HG02763 (cell line): ENCODE results near the gene MOB3B.

Source experiments
- ATAC-seq: cut with Tn5 transposase; IDR thresholded peaks from one replicate; pipeline ENCODE4 v1.9.1; 2021; ENCODE audit warnings: mild to moderate bottlenecking, moderate library complexity; ENCODE audit not compliant: unreplicated experiment

MOB3B gene

DNA sequence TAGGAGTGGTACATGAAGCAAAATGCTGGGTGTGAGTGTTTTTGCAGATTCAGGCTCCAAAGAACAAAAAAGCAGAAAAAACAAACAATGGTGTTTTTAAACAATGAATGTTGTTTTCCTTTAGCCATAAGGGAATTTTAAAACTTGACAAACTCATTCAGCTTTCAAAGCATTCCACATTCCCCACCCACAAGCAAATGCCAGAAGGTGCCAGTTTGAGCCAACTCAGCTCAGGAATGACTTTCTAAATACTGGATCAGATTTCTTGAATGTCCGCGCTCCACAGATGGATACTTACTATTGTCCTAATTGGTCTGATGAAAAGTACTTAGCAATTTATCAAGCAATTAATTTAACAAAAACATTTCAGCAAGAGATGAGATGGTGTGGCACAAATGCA, 12.9 kb upstream of the MOB3B start:
- no peak for ATAC-seq

DNA sequence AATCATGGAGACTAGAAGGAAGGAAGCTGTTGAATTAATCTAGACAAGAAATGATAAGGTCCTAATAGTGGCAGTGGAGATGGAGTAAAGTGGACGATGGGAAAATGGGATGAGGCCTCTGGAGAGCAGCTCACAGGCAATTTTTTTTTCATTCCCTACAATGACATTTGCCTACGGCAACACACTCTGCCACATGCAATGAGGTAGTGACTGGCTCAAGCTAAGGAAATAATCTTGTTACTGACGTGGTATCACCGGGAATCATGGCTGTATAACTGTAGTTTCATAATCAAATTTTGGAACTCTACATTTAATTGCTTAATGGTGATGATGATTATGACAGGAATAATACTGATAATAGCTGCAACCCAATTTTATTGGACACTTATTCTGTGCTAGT, 12.1 kb upstream of the MOB3B start:
- ATAC-seq: no peak

DNA sequence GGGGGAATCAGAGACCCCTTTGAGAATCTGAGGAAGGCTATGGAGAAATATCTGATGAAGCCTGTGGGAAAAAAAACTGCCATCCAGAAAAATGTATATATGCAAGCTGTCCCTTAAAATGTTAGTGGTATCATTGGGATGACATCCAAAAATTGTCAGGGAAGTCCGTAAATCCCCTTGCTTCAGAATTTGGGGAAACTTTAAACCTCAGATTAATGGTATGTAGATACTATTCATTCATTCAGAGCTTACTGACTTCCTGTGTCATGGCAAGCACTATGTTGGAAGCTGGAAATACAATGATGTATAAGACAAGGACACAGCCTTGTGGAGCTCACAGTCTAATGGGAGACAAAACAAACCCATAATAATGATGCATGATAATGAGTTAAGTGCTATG, 10.9 kb upstream of the MOB3B start:
- ATAC-seq: no peak

DNA sequence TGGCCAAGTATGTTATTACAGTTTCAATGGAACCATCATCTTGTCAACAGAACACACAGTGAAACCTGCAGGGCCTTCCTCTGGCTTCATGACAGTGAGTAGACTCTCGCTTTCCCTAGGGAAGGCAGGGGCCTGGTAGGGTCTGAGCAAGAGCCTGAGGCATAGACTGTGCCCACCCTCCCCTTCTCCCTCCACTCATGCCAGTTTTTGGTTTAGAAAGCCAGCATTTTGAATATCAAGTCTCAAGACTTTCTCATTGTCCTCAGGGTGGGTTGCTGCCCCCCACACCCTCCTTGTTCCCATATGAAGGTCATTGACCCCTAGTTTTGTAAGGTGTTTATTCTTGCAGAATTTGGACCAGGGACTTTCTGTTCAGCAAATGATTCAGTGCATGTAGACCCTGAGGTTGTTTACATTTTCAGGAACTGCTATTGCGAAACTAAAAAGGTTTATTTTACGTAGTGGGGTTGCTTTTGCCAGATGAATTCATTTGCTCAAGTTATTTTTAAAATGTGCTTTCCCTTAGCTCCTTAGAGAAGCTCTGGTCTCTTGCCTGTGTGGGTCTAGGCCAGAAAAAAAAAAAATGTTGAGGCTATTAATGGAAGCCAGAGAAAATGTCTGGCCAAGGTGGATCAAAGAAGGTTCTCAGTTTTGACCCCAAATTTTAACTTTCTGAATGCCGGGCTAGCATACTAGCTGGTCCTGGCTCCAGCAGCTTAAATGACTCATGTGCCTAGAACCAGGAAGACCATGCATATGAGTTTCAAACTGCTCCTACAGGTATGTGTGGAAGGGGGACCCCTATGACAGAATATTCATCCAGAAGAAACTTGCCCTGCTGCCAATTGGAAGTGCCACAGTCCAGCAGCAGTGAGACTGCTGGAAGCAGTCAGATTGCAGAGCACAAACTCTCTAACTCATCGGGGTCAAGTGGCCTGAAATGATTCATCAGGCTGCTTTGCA, 10.1 kb upstream of the MOB3B start:
- ATAC-seq: peak; percentile 38

DNA sequence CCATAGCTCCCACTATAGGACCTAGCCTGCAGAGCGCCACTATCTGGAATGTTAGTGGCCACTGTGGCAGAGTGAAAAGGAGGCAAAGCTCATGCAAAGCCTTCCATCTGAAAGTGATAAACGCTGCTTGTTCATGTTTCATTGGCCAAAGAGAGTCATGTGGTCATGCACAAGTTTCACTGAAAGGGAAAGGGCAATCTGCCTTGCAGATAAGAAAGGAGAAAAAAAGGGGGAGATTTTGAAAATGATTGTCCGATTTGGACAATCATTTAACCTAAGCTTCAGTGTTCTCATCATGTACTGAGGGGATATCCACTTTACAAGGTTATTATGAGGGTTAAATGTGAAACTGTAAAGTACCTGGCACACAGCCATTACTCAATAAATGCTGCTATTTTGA, 9.0 kb upstream of the MOB3B start:
- peak; percentile 34 for ATAC-seq

DNA sequence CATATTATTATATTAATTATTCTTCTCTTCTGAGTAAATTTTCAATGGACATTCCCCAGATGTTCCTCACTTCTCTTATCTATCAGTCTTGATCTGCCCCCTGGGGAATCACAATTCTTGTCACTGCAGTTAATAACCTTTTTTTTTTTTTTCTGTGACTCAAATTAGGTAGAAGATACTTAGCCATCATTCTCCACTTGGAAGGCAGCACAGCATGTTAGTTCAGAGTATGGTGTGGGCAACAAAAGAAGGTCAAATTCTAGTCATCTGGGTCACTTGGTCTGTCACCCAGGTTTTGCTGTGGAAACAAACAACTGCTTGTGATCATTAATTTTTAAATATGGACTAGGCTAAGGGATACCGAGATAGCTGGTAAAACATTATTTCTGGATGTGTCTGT, 8.1 kb upstream of the MOB3B start:
- no peak for ATAC-seq

DNA sequence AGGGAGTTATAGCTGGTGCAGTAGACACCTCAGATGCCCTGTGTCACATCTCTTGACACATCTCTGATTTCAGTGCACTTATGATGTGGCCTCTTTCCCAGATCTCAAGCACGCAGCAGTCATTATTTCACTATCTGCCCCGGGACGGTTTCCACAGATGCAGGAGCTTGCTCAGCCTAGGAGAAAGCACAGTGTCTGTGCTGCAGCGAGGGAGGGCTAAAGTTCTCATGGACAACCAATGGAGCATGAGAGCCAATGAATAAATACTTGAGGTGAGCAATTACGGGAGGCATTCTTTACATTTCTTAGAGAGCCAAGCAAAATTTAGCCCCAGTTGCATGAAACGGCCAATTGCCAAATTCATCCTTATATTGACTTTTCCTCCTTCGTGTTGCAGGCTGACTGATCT, 7.4 kb upstream of the MOB3B start:
- no peak for ATAC-seq

DNA sequence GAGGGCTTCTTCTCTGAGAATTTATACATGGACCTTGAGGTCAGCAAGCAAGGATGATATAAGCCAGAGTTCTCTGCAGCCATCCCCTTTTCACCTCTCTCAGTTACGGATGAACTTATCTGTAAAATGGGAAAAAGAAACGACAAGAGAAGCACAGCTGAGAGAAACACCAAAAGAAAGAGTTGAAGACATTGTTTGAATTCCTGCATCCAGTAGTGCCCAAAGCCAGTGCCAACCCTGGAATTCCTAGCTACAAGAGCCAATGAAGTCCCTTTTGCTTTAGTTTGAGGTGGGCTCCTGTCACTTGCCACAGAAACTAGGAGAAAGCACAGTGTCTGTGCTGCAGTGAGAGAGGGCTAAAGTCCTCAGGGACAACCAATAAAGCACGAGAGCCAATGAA, 6.6 kb upstream of the MOB3B start:
- no peak for ATAC-seq

DNA sequence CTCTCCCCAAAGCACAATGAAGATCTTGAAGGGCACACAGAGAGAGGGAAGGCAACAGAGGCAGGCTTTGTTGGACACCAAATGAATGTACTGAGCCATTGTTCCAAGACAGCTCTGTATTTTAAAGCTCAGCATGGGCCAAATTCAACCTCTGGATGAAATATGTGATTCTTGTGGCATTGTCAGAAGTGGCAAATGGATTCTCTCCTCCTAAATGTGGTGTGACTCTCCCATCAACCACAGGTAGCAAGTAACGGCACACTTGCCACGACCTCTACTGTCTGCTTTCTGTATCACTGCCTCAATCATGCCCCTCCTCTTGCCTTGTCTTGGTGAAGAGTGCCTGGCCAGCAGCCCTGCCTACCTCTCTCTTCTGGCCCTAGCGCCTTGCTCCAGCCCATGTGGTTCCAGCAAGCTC, 6.1 kb upstream of the MOB3B start:
- ATAC-seq: no peak

DNA sequence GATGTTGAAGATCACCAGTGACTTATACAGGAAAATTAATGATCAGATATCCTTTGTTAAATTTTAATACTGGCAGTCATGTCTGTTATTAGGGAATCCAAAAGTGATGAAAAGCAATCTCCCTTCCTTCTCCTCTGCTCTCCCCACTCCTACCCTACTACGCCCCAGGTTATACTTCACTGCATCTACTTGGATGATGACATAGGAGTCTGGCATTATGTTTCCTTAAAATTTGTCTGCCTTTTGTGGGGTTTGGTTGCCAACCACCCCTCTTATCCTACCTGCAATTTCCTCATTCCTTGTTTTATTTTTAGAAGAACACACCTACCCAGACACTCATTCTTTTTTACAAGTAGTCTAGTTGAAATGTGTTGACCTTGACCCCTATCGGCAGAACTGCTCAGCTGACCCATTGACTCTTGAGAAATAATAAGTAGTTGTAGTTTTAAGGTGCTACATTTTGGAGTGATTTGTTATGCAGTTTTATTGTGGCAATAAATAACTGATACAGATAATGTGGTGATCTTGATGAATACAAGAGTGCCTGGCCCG, 5.1 kb upstream of the MOB3B start:
- no peak for ATAC-seq

DNA sequence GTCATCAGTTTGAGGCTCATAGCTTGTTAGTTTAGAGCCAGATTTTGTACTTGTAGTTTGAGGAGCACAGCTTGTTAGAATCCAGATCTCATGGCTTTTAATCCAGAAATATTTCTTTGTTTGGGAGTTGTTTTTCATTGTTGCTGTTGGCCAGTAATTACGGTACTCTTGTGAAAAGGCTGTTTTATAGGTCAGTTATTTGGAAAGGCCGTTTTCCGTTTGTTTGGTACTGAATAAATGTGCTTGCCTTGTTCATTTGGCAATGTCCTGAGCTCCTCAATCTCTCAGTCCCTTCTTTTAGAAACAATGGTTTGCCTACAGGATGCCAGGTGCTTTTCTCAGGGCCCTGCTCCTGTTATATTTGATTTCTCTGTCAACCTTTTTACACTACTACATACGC, 4.5 kb upstream of the MOB3B start:
- no peak for ATAC-seq

DNA sequence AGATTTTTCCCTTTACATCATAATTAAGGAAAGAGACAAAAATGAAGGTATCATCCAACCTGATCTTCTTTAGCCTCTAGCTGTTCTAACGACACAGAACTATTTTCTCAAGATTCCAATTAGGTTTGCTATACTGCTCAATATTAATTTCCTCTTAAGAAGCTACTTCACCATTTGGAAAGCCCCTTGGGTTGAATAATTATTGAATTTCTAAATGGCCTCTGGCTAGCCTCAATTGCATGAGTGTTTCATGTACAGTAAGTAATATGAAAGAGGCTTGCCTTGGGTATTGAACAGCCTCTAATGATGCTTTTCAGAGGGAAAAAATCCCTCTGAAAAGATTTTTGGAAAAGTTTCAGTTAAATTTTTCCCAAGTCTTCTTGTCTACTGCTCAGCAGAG, 3.7 kb upstream of the MOB3B start:
- no peak for ATAC-seq

DNA sequence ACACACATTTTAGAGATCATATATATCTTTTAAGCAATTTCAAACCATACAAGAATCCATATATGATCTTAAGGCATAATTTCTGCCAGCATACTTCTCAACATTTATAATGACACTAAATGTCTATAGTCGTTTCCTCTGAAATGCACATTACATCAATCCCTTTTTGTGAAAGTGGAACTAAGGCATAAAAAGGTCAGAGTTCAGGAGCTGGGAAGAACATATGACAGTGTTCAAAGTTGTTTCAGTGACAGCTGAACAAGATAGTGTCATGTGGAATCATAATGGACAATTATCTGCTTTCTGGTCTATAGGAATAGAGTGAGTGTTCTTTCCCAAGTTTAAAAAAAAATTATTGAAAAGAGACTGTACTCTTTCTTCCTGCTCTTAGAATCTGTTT, 2.4 kb upstream of the MOB3B start:
- no peak for ATAC-seq

DNA sequence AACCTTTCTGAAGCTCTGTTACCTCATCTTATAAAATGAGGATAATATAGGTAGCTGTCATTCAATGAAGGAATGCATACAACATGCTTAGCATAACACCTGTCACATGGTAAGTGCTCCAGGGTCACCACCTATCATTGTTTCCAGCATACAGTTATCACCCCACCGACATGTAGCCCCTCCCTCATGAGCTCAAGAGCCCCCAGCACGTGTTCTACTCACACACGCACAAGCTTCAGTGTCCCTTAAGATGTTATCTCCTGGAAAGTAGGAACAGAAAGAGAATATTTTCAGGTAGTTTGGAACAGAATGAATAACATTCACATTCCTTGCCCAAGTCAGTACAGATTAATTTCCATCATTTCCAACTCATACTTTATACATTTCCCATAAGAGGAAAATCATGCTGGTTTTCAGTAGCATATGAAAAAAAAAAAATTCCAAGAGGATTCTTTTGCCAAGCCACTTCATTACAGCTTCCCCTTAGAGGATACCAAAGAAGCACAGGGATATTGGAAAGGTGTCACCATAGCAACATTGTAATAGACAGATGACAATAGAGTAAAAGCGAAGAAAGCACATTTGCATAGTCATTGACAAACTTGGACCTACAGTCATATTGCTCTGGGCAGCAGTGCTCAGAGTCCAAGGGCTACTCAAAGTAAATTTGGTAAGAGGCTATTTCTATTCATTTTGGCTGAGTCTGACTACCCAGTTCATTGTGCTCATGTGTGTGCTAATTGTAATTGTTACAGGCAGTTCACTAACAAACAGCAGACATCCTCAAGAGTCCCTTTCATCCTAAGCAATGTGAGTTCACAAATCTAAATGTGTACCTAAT, 1.5 kb upstream of the MOB3B start:
- no peak for ATAC-seq

DNA sequence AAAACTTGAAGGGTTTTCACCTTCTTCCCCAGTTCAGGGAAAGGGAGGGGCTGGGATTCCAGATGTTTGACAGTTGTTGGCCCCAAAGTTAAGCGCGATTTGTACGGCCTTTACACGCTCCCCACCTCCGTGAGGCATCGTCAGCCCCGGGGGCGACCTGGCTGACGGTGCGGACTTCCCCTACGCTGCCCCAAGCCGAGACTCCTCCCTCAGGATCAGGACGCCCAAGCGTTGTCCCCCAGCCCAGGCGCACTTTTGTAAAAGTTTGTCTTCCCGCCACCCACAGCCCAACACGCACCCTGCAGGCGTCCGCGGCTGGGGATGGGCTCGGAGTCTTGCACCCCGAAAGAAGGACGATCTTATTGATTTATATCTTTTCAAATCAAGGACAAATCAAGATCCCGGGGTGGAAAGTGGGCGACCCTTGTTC, 713 bp downstream of the MOB3B start:
- ATAC-seq: peak; percentile 40

DNA sequence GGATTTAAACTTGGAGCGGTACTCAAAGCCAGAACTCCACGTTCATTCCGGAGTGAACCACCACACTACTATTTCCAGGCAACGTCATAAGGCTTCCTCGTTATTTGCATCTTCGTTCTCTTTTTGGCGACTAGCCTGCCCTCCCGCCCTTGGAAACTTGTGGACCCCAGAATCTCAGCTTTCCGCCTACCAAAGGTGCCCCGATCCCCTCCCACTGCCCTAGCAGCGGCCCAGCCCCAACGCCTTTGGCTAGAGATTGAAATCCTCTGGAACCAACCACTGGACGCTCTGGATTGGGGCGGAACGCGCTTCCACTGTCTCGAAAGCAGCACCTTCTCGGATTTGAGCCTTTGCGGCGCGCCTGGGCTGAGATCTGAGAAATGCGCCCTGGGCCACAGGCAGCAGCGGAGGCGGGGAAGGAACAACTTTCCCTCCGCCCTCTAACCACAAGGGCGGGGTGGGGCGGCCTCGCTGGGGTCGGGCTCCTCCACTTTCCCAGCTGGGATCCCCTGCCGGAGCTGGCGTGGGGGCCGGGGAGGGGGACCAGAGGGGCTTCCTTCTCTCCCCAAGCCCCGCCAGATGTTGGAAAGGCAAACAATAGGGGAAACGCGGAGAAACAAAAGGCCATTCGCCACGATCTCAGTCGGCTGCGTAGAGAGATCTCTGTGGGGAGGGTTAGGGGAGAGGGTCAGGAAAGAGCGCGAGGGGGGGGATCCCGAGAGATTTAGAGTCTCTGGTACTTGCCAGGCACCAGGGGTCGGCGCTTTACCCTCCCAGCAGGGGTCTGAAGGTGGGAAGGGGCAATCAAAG, 1.3 kb downstream of the MOB3B start:
- ATAC-seq: peak; percentile 61

DNA sequence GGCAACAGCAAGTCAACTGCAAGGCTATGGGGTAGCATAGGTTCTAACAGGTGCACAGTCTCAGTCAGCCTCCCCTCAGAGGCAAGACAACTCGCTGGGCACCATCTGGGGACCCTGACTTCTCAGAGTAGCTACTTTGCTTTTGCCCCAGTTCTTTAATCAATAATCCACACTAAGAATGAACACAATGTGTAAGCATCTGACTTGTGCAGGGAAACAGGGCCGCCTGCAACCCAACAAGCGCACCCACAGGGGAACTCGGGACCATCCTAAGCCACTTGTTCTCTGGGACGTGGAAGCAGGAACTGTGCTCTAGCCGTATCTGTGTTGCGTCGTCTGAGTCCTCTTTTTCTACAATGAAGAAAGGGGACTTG, 1.9 kb downstream of the MOB3B start:
- no peak for ATAC-seq

DNA sequence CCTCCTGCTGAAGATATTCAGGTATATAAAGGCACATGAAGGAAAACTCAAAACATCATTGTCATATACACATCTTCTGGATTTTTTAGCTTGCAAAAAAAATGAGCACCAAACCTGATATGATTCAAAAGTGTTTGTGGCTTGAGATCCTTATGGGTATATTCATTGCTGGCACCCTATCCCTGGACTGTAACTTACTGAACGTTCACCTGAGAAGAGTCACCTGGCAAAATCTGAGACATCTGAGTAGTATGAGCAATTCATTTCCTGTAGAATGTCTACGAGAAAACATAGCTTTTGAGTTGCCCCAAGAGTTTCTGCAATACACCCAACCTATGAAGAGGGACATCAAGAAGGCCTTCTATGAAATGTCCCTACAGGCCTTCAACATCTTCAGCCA, 5.4 kb downstream of the MOB3B start, which contains the start of gene IFNK:
Gene IFNK, plus strand, starts transcription at position 55 of the 400 bp plus-strand sequence. Its CDS starts 47 bp downstream, at position 102.
- no peak for ATAC-seq

DNA sequence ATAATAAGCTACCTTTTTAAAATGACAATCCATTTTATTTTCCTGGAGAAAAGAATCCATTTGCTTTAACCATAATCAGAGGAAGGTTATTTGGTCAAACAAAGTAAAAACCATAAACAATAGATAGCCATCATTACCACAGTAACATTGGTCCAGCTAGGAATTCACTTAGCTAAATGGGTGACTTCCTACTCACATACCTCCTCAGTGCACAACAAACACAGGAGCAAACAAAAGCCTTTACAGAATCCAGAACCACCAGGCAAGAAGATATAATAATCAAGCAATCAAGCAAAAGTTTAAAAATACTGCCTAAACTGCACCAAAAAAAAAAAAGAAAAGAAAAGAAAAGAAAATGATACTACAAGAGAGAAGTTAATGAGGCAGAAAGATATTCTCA, 6.5 kb downstream of the MOB3B start:
- no peak for ATAC-seq

DNA sequence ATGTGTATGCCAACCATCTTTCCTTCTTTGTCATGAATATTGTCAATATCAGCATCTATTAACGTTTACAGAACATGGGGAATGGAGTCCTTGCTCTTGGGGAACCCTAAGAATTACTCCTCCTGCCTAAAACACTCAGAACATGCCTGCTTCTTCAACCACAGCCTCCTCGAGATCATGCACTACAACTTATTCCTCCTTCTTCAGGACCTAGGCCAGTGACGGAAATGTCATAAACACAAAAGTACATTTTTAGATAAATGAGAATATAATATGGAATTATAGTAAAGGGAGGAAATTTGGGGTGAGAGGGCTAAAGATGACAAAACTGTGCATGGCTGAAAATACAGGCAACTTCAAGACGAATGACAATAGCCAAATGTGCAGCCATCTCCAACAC, 8.6 kb downstream of the MOB3B start:
- ATAC-seq: no peak
